Keratinocyte (primary cell): ENCODE measurements around the gene G6PD.

ENCODE experiments used
- CTCF ChIP-seq, 3 experiments: IDR thresholded peaks in 1 of 3; conservative IDR thresholded peaks in 1 of 3; optimal IDR thresholded peaks in 1 of 3; 2 replicates in 2 of 3; 3 replicates in 1 of 3; pipeline versions ENCODE3 to v1.5.1; 2011; ENCODE audit warnings: low read length in 3 of 3, mild to moderate bottlenecking in 3 of 3, moderate library complexity in 2 of 3, control low read depth in 1 of 3, inconsistent platforms in 1 of 3; ENCODE audit not compliant: insufficient read depth in 2 of 3; ENCODE audit errors: extremely low read depth in 1 of 3
- EZH2 ChIP-seq: IDR thresholded peaks from one replicate; pipeline ENCODE4 v1.6.1; 2012; ENCODE audit warnings: inconsistent platforms, mild to moderate bottlenecking, low read length, moderate library complexity

DNA sequence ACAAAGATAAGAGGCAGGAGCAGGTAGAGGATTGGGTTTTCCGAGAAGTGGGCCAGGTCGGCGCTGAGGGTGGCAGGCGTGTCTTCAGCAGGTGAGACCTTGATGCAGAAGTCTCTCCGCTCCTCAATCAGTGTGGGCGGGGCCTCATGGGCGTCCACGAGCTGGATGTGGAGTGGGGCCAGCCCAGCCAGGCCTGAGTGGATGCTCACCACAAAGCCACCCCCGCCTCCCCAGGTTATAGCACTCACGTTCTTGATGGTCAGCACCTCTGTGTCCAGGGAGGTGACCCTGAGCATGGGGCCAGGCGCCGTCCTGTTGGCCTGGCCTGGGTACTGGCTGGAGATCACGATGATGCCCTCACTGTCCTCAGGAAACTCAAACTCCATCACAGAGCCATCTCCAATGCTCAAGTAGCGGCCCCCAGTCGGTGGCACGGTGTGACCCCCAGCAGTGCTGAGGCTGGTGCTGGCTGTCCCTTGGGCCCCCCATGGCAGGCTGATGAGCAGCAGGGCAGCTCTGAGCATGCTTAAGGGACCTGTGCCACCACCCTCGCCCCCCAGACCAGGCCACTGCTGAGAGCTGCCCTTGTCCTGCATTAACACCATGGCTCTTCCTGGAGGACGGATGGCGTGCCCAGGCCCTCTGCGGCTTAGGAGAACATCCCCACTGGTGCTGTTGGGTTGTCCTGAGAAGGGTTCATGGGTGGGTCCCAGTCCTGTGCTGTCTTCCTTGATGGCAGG is 58.1 kb downstream of the G6PD start:
- TF ChIP-seq CTCF (optimal IDR thresholded peaks at IDR 0.05 in 1 of 3, IDR thresholded peaks at IDR 0.05 in 1 of 3, conservative IDR thresholded peaks at IDR 0.05 in 1 of 3; ENCODE audit: extremely low read depth in 1 of 3, insufficient read depth in 2 of 3, low read length in 3 of 3) (no peak), EZH2 (no peak)
